ENCODE results near the gene NCOA3. TPM values are rescaled to one million over a fixed set of nuclear protein-coding genes. Genes with fewer than 3 reads are reported as not detected.

NCOA3 gene
- total and polyA plus RNA-seq, 2 experiments from 2014 or later: 6.7 to 25.8 TPM

GRCh38 chr20:47603260-47603659 lies 101.6 kb downstream of the NCOA3 start:
- peaks cover 17% of the 10 kb centered on the region; the same call in 2 of the 3 replicates for H3K4me1 Mint-ChIP-seq
- no peak overlapping the region for H3K27ac Mint-ChIP-seq
- H3K27me3 ChIP-seq (ENCODE audit: insufficient read depth): no peaks in the 10 kb centered on the region
- H3K27me3 Mint-ChIP-seq (ENCODE audit: insufficient read depth, low read depth, poor library complexity): no peaks in the 10 kb centered on the region
- H3K36me3 ChIP-seq (ENCODE audit: insufficient read depth): no peaks in the 10 kb centered on the region
- peaks cover 36% of the 10 kb centered on the region for H3K79me2 ChIP-seq (replicated peaks; ENCODE audit: insufficient read depth)
- H3K9me3 Mint-ChIP-seq: peaks cover 11% of the 10 kb centered on the region
- no peaks in the 10 kb centered on the region for H3F3A ChIP-seq (replicated peaks; ENCODE audit: low read depth)
- no peaks in the 10 kb centered on the region for H3K9me2 ChIP-seq (ENCODE audit: insufficient read depth)
- TF ChIP-seq EZH2phosphoT487 (IDR thresholded peaks at IDR 0.05; ENCODE audit: unreplicated experiment) (no peak), POLR2AphosphoS5 (IDR thresholded peaks at IDR 0.05; ENCODE audit: low read depth) (no peak), NANOG (IDR thresholded peaks at IDR 0.05; ENCODE audit: borderline replicate concordance) (no peak), JUNB (IDR thresholded peaks at IDR 0.05; ENCODE audit: unreplicated experiment) (no peak), CREB1 (CRISPR knock-in tag; IDR thresholded peaks at IDR 0.05; ENCODE audit: low read depth) (no peak)
- no peaks in the 10 kb centered on the region for H3K4me1 ChIP-seq (ENCODE audit: insufficient read depth)
- no peak overlapping the region for H3K27ac ChIP-seq (ENCODE audit: low read depth)
- H3K36me3 Mint-ChIP-seq (ENCODE audit: low read depth): peaks cover 14% of the 10 kb centered on the region
- H3K4me3 Mint-ChIP-seq: no peak overlapping the region
- H3K4me2 ChIP-seq: no peak overlapping the region
- no peak overlapping the region for H3K4me3 ChIP-seq
- DNase-seq (ENCODE audit: low spot score) (no peak), ATAC-seq (no peak)
- no peaks in the 10 kb centered on the region for H4K20me1 ChIP-seq (replicated peaks; ENCODE audit: insufficient read depth)
- no peak overlapping the region for H2AFZ ChIP-seq

DNA sequence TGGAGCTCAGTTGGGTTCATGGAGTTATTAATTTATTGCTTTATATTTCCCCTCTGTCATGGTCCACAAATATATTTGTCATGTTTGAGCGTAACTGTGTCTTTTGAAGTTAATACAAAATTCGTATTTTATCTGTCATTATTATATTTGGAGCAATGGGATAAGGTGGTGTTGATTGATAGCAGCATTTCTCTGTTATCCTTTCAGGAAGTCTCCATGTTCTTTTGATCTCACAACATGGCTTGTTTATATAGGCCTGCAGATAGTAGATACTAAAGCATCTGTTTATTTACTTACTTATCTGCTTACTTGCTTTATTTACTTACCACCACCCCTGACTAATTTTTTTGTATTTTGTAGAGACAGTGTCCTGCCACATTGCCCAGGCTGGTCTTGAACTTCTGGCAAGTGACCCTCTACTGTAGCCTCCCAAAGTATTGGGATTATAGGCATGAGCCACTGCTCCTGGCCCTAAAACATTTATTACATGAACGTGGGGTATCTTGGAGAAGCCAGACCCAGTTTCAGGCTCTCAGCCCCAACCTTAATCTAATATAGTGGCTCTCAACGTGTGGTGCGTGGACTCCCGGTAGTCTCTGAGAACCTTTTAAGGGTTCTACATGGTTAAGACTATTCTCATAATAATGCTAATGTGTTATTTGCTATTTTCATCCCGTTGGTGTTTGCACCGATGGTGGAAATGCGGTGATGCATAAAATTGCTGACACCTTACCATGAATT lies 104.2 kb downstream of the NCOA3 start:
- Histone ChIP-seq H3K36me3 (ENCODE audit: insufficient read depth) (no peaks in the 10 kb centered on the region), H3K4me1 (ENCODE audit: insufficient read depth) (no peaks in the 10 kb centered on the region), H3K27ac (ENCODE audit: low read depth) (no peak overlapping the region), H3K9me2 (ENCODE audit: insufficient read depth) (no peaks in the 10 kb centered on the region), H3F3A (replicated peaks; ENCODE audit: low read depth) (no peaks in the 10 kb centered on the region), H3K4me2 (no peak overlapping the region), H3K79me2 (replicated peaks; ENCODE audit: insufficient read depth) (peaks cover 56% of the 10 kb centered on the region), H3K27me3 (ENCODE audit: insufficient read depth) (no peaks in the 10 kb centered on the region), H4K20me1 (replicated peaks; ENCODE audit: insufficient read depth) (no peaks in the 10 kb centered on the region), H2AFZ (no peak overlapping the region), H3K4me3 (no peak overlapping the region)
- H3K9me3 Mint-ChIP-seq: peaks cover 11% of the 10 kb centered on the region
- H3K36me3 Mint-ChIP-seq (ENCODE audit: low read depth): peaks cover 14% of the 10 kb centered on the region
- ATAC-seq (no peak), DNase-seq (ENCODE audit: low spot score) (no peak)
- no peaks in the 10 kb centered on the region for H3K27me3 Mint-ChIP-seq (ENCODE audit: insufficient read depth, low read depth, poor library complexity)
- peaks cover 17% of the 10 kb centered on the region; the same call in 2 of the 3 replicates for H3K4me1 Mint-ChIP-seq
- H3K27ac Mint-ChIP-seq: no peak overlapping the region
- H3K4me3 Mint-ChIP-seq: no peak overlapping the region
- TF ChIP-seq CTCF (conservative IDR thresholded peaks at IDR 0.05; ENCODE audit: low read depth in 2 of 2) (no peak), ETS1 (IDR thresholded peaks at IDR 0.05) (no peak), NANOG (IDR thresholded peaks at IDR 0.05; ENCODE audit: borderline replicate concordance) (no peak), ZNF114 (CRISPR knock-in tag; IDR thresholded peaks at IDR 0.05) (no peak), STAT1 (IDR thresholded peaks at IDR 0.05; ENCODE audit: unreplicated experiment) (no peak), EZH2 (IDR thresholded peaks at IDR 0.05; ENCODE audit: low read depth, unreplicated experiment) (no peak)
- TF ChIP-seq, protein P1, sequence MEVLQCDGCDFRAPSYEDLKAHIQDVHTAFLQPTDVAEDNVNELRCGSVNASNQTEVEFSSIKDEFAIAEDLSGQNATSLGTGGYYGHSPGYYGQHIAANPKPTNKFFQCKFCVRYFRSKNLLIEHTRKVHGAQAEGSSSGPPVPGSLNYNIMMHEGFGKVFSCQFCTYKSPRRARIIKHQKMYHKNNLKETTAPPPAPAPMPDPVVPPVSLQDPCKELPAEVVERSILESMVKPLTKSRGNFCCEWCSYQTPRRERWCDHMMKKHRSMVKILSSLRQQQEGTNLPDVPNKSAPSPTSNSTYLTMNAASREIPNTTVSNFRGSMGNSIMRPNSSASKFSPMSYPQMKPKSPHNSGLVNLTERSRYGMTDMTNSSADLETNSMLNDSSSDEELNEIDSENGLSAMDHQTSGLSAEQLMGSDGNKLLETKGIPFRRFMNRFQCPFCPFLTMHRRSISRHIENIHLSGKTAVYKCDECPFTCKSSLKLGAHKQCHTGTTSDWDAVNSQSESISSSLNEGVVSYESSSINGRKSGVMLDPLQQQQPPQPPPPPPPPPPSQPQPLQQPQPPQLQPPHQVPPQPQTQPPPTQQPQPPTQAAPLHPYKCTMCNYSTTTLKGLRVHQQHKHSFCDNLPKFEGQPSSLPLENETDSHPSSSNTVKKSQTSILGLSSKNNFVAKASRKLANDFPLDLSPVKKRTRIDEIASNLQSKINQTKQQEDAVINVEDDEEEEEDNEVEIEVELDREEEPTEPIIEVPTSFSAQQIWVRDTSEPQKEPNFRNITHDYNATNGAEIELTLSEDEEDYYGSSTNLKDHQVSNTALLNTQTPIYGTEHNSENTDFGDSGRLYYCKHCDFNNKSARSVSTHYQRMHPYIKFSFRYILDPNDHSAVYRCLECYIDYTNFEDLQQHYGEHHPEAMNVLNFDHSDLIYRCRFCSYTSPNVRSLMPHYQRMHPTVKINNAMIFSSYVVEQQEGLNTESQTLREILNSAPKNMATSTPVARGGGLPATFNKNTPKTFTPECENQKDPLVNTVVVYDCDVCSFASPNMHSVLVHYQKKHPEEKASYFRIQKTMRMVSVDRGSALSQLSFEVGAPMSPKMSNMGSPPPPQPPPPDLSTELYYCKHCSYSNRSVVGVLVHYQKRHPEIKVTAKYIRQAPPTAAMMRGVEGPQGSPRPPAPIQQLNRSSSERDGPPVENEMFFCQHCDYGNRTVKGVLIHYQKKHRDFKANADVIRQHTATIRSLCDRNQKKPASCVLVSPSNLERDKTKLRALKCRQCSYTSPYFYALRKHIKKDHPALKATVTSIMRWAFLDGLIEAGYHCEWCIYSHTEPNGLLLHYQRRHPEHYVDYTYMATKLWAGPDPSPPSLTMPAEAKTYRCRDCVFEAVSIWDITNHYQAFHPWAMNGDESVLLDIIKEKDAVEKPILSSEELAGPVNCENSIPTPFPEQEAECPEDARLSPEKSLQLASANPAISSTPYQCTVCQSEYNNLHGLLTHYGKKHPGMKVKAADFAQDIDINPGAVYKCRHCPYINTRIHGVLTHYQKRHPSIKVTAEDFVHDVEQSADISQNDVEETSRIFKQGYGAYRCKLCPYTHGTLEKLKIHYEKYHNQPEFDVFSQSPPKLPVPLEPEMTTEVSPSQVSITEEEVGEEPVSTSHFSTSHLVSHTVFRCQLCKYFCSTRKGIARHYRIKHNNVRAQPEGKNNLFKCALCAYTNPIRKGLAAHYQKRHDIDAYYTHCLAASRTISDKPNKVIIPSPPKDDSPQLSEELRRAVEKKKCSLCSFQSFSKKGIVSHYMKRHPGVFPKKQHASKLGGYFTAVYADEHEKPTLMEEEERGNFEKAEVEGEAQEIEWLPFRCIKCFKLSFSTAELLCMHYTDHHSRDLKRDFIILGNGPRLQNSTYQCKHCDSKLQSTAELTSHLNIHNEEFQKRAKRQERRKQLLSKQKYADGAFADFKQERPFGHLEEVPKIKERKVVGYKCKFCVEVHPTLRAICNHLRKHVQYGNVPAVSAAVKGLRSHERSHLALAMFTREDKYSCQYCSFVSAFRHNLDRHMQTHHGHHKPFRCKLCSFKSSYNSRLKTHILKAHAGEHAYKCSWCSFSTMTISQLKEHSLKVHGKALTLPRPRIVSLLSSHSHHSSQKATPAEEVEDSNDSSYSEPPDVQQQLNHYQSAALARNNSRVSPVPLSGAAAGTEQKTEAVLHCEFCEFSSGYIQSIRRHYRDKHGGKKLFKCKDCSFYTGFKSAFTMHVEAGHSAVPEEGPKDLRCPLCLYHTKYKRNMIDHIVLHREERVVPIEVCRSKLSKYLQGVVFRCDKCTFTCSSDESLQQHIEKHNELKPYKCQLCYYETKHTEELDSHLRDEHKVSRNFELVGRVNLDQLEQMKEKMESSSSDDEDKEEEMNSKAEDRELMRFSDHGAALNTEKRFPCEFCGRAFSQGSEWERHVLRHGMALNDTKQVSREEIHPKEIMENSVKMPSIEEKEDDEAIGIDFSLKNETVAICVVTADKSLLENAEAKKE (CRISPR knock-in tag; IDR thresholded peaks at IDR 0.05): no peak

All from GM23338 (cell line).